Inferior parietal cortex (tissue), 1 donor: ENCODE results near the gene SEPTIN11.
A peak's percentile ranks its signal among the peaks of the same experiment; 100 is the strongest.
"Not testable (repeated sequence)": the region's sequence is repeated elsewhere in the genome, so short reads cannot be mapped to it uniquely, and the experiment has no call there.

Source experiments
- DNase-seq: peaks from one replicate; pipeline ENCODE4 v3.0.0-alpha.2; 2016; ENCODE audit errors: extremely low spot score

SEPTIN11 gene

GRCh38 chr4:76952071-76952470, 2.5 kb downstream of the SEPTIN11 start:
- DNase-seq = no peak

GRCh38 chr4:76952656-76953582, 3.4 kb downstream of the SEPTIN11 start:
- no peak for DNase-seq

DNA sequence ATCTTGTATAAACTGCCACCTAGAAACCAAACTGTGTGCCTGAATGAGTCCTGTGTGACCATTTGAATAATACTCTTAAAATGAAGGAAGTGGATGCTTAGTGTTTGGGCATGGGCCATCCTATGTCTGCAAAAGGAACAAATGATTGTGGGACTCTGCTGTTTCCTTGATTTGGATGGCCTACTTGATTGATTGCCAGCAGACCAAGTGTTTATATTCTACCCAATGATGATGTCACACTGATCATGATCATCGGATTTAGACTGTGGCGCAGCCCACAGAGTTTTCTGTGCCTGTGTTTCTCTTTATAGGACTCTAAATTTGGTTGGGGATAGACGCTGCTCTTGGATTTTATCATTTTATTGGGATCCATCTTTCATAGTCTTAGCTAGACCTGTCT, 4.4 kb downstream of the SEPTIN11 start:
- no peak for DNase-seq

- no peak for DNase-seq
These were observed 4.9 kb downstream of the SEPTIN11 start for GRCh38 chr4:76954489-76954888.

DNA sequence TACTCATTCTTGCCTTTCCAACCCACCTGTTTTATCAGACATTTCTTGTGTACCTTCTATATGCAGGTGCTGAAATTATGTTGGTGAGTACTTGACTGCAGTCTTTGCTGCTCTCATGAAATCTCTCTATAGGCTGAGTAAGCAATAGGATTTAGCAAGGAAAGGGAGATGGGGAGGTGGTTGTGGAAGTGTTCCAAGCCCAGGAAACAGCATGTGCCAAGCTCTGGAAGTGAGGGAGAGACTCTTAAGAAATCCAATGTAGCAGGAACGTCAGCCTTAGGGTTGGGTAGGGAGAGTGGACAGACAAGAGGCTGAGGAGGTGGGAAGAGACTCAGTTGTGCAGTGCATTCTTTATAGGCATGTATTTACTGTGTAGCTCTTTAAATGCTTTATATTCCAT, 5.6 kb downstream of the SEPTIN11 start:
- DNase-seq = peak; percentile 32

DNA sequence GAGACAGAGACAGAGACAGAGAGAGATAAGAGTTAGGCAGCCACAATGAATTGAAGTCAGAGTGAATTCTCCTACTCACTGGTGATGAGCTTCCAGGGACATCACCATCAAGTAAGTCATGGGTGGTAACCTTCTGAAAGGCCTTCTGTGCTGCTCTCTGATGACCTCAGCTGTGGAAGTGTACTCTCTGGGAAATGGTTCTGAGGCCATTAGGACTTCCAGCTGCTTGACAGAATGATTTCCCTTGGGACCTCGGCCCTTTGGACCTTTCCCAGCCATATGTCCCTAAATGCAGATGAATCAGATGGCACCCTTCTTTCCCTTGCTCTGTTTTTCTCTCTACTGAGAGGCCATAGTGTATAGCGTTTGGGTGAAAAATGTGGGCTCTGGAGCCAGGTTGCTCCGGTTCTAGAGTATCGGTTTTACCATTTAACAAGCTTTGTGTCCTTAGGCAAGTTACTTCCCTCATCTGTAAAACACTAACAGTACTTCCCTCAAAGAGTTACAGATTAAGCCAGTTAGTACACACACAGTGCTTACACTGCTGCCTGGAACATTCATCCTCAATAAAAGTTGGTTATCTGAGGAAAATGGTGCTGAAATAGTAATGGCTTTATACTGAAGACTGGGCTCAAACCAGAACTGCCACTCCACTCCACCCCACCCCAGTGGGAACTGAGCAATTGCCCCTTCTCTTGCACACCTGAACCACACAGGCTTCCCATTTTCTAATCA, 7.6 kb downstream of the SEPTIN11 start:
- DNase-seq = no peak

DNA sequence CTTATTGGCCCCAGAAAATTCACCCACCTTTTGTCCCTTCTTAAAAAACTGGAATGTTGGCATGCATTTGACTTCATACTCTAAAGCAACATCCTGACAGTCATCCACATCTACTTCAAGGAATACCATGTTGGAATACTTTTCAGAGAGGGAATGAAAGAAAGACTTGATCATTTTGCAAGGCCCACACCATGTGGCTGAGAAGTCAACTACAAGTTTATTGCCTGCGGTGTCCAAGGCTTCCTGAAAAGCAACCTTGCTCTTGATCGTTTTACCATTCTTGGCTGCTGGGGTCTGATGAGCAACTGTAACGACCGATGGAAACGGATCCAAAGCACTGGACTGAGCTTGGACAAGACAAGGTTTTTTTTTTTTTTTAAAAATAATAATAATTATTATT, 9.3 kb downstream of the SEPTIN11 start:
- no peak for DNase-seq

GRCh38 chr4:76960014-76960413, 10.5 kb downstream of the SEPTIN11 start:
- DNase-seq = no peak

- DNase-seq = no peak
These were observed 13.0 kb downstream of the SEPTIN11 start for GRCh38 chr4:76962406-76963130.

- no peak for DNase-seq
These were observed 13.7 kb downstream of the SEPTIN11 start for GRCh38 chr4:76963131-76963750.

DNA sequence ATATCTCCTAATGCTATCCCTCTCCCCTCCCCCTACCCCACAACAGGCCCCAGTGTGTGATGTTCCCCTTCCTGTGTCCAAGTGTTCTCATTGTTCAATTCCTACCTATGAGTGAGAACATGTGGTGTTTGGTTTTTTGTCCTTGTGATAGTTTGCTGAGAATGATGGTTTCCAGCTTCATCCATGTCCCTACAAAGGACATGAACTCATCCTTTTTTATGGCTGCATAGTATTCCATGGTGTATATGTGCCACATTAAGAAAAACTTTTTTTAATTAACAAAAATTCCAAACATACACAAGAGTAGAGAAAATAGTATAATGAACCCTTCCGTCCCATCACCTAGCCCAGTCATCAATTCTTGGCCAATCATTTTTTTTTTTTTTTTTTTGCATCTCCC, 14.4 kb downstream of the SEPTIN11 start:
- DNase-seq = not testable (repeated sequence)

DNA sequence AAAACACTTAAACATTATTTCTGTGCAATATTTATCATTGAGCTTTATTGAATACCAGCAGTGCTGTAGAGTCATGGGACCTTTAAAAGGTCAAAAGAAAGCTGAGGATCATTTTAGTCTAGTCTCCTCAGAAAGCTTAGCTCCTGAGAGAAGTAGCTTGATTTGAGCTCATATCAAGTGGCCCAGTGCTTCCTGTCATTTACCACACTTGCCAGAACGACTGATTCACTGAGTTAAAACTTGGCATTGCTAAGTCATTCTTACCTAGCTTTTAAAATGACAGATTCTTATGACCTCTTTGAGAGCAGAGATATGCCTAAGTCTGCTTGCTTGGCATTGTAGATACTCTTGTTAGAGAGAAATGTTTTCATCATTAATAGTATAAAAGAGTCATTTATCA, 15.2 kb downstream of the SEPTIN11 start:
- DNase-seq = no peak

DNA sequence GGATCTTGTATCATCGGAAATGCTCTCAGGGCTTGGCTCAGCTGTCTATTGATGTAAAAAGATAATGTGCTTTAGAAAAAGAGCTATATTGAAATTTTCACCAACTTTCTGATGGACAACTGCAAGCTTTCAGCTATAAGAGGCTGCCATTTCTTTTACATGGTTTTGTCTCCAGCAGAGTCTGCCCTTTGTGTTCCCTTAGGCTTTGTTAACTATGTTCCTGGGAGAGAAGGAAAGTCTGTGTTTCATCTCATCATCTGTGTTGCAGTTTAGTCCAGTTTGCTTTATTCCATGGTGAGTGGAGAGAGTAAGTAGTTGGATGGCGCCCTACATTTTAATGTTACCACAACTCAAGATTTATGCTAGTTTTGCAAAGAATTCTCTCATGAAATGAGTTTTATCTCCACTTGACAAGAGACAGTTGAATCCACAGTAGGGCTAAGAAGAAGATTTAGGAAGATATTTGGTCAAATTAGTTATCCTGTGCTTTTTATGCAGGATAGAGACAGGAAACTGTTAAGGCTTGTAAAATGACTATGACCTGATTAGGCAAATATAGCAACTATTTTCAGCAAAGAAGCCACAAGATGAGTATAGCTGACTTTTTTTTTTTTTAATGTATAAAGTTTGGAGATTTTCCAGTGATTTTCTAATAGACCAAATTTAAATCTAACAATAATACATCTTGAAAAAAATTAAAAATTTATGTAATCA, 16.5 kb downstream of the SEPTIN11 start:
- no peak for DNase-seq

DNA sequence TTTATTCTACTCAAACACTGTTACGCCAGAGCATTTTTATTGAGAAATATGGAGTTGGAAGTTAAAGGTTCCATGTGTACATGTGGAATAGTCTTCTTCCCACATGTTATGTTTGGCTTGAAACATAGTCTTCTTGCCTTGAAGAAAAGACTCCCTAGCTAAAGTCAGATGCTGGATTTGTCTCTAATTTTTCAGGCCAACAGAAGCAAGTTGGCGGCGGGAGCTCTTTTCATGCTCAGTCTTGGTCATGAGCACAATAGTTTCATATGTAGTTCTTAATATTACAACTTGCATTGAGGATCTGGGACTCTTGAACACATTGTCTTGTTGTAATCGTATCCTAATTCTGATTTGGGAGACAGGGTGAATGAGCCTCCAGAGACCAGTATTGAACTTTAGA, 19.4 kb downstream of the SEPTIN11 start:
- no peak for DNase-seq

GRCh38 chr4:76969495-76969894, 19.9 kb downstream of the SEPTIN11 start:
- no peak for DNase-seq

- no peak for DNase-seq
These were observed 20.5 kb downstream of the SEPTIN11 start for GRCh38 chr4:76969941-76970529.

- DNase-seq = no peak
These were observed 22.8 kb downstream of the SEPTIN11 start for GRCh38 chr4:76972306-76972705.

DNA sequence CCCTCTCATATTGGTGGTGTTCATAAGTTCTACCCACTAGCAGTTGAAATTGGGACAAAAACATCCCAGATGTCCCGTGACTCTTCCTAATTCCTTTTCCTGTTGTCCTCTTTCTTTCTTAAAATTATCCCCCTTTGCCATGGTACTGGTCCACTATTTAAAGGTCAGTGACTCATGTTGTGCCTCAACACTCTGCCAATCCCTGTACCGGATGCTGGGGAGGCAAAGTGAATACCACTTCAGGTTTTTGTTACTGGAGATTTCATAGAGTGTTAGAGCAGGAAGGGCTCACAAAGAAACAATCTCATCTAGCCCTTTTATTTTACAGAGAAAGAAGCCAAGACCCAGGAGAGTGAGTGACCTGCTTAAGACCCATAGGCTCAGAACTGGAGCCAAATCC, 24.6 kb downstream of the SEPTIN11 start:
- DNase-seq = no peak

DNA sequence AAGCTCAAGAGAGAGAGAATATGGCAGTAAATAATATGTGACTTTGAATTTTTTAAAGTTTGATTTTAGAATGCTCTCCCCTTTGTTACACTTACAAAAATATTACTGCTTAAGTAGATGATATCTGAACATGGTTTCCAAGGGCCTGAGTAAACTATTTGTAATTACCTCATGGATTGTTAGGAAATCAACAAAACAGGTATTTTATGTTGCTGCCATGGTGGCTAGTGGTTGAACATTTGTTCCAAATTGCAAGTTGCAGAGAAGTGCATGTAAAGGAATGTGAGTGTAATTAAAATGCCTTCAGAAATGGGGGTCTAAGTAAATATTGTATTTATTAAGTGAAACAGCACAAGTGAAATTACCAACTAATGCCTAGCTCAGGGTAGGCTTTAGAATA, 27.6 kb downstream of the SEPTIN11 start:
- DNase-seq = no peak

DNA sequence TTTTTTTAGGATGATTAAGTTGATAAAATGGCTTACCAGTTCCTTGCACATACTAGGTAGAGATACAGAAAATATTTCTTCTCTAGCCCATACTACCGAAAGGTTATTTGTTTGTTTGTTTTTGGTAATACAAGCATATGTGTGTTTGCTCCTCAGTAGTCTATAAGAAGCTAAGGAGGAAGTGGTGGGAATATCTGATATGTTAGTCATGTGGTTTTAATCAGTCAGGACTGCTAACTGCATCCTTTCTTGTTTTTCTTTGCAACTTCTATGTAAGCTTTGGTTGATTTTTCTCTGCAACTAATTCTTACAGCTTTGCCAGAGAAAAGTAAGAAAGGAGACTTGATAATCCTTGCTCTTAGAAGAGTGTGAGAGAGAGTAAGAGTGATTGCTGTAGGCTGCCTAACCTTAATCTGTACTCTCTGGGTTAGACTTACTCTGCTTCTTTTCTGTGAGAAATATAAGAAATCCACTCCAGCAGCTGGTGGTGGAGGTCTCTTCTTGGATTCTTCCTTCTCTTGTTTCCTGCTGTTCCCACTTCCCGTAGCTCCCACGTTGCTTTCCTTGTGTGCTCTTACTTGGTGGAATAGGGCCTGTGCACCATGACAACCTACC, 28.3 kb downstream of the SEPTIN11 start:
- no peak for DNase-seq
